NCI-H2081 treated with DMSO at 0.1 percent for 48 hours (cell line): ENCODE measurements around the gene PDE4B.

ENCODE experiments used
- DNase-seq: peaks from one replicate; lab custom pipeline; 2025; lab: John Stamatoyannopoulos, UW

Gene PDE4B

GRCh38 chr1:66336641-66336990, 543.9 kb downstream of the PDE4B start:
- no peak for DNase-seq

DNA sequence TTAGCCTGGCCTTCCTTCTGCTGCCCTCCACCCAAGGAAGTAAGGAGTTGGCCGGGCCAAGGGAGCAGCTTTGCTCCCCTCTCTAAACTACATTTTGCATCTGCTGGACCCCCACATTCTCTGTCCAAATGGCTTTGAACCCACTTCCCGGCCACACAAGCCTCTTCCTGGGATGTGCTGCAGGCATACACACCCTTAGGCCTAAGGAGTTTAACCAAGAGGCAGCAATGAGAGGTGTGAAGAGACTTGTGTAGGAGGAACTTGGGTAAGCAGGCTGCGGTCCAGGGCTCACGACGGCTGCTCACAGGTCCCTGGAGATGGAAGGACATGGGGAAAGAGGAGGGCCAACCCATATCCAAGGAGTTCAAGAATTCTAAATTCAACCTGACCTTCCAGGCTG, 544.6 kb downstream of the PDE4B start:
- no peak for DNase-seq

DNA sequence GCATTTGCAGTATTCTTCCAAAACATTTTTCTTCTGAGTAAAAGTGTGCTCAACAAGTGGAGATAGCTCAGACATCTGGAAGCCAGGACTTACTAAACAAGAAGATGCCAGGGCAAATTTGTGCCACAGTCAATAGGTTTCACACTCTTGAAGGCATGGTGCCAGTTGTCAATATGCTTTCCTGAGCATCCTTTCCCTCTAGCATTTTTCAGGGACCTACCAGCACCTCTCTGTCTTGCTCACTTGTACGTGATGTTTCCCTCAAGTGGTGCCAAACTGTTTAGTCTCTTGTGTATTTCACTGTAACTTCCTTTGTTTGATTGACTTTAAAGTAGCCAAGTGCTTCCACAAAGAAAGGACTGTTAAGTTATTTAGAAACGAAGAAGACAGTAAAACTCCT, 547.2 kb downstream of the PDE4B start:
- no peak for DNase-seq

DNA sequence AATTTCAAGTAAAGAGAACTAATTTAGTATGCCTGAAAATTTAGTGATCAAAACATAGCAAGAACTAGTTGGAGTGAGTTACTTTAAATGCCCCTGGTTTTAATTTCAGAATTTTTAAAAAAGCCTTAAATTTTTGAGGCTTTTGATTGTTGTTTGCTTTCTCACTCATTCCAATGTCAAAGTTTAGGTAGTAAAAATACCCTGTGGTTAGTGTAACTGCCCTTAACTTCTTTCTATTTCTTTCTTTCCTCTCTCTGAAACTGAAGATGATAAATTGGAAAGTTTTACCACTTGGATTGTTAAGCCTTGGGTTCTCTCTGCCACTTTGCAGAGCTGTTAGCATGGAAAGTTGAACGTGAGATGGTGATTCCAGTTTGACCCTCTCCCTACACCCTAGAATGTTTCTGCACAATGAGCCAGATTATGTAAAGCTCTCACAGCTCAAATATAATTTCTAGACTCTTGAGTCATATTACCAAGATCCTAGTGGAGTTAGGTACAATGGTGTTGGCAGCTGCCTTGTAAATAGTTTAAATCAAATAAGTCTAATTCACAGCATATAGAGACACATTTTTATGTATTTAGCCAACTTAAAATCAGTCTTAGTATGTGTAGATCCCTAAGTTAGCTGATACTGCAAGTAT, 548.9 kb downstream of the PDE4B start:
- DNase-seq: no peak

GRCh38 chr1:66342707-66343106, 550.0 kb downstream of the PDE4B start:
- no peak for DNase-seq

GRCh38 chr1:66343569-66344325, 551.1 kb downstream of the PDE4B start:
- no peak for DNase-seq

GRCh38 chr1:66346057-66346795, 553.5 kb downstream of the PDE4B start:
- DNase-seq: no peak

- no peak for DNase-seq
Observed at GRCh38 chr1:66346873-66347272, 554.2 kb downstream of the PDE4B start.

- DNase-seq: no peak
Observed at GRCh38 chr1:66348776-66349175, 556.1 kb downstream of the PDE4B start.

GRCh38 chr1:66349242-66349641, 556.5 kb downstream of the PDE4B start:
- no peak for DNase-seq

DNA sequence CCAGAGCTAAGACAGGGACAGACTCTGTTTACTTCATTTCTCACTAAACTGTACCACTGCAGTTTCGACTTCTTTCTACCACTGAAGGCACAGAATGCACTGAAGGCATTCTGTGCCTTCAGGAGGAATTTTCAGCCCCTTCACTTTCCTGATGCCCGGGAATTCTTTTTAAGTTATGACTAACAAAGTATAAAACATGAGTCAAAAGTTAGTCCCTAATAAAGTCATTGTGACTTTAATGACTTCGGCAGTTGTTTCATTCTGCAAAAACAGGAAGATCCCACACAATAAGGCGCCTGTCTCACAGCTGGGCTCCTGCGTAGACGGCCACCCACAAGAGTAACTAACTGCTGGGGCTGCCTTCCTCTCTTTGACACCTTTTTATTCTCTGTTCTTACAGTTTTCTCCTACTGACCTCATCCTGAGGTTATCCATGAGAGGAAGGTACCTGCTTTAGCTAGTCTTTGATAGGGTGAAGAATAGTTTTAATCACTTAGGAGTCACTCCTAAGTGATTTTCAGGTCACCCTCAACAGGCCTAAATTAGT, 557.4 kb downstream of the PDE4B start:
- no peak for DNase-seq

GRCh38 chr1:66351478-66351877, 558.8 kb downstream of the PDE4B start:
- no peak for DNase-seq

- DNase-seq: no peak
Observed at GRCh38 chr1:66351913-66352312, 559.2 kb downstream of the PDE4B start.

GRCh38 chr1:66352792-66353191, 560.1 kb downstream of the PDE4B start:
- no peak for DNase-seq

- no peak for DNase-seq
Observed at GRCh38 chr1:66353257-66353656, 560.6 kb downstream of the PDE4B start.

DNA sequence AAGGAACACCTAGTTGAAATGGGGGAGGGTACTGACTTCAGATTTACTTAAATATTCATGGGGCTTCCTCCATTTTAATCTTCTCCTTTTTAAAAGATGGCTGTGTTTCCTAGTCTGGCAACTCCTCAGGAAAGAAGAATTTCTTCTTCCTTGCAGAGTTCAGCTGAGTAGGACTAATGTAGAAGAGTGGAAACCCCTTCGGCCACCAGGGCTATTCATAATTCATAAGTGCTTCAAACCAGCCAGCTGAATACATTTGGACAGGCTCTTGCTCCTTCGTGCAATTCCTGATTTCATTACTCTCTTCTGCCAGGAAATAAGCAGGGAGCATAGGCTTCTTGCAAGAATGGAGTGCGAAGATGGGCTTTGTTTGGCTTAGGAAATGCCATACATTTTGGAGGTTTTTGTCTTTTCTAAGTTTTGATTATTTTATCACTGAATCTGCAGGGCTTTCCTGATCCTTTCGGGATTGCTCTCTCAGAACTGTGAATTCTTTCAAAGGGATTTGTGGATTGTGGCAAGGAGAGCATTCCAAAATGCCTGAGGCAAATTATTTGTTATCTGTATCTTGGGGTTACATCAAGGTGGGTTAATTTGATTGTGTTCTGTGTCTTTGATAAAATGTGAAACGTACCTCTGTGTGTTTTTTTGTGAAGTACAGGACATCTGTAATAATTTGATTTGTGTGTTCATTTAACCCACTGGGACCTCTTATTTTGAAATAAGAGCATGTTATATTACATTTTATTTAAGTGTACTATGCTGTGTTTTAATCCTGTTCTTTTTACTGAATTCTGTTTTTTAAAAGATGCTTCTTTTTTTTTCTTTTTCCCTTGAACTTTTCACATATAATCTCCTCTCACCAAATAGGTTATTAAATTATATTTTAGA, 561.9 kb downstream of the PDE4B start:
- no peak for DNase-seq

DNA sequence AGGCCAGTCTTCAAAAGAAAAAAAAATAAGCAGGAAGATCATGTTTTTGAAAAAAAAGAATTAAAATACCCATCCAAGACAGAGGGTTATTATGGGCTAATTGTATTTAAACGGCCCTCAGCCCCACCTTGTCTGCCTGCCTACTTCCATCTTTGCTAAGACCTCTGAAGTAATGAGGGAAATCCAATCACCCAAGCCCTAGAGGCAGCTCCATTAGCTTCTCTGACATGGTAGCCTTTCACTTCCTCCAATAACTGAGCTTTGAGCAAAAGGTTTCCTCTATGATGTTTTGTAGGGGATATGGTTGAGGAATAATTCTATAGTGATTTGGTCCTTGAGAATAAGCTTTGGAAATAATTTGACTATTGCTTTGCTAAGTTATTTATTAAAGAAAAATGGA, 563.1 kb downstream of the PDE4B start:
- DNase-seq: no peak

DNA sequence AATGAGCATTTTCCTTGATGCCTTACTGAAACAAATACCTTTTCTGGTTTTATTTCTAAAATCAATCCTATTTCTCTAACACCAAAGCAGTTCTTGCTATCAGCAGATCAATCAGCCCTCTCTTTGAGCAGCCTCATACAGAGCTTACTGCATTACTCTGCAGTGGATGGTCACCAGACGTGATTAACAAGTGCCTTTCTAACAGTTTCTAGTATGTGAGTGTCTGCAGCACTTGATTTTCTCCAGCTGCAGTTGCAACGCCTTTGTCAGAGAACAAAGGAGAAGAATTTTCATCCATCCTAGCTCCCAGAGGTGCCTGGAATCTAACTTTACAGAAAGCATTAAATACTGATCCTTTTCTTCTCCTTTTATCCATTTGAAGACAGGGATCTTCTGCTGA, 563.9 kb downstream of the PDE4B start:
- no peak for DNase-seq

DNA sequence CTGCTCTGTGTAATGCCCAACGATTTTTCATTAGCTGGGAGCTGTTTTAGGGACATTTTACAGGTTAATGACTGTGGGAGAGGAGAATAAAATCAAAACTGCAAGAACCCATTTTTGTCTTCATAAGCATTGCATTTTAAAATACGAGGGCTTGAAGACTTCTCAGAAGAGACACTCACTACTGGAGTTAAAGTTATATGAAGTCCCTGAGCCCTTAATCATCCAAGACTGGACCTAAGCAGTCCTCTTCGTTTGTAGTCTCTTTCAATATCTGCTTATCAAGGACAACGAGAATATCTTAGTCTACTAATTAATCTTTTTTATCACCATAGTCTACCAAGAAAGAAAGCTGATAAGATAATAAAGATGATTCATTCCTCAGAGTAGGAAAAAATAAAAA, 564.3 kb downstream of the PDE4B start:
- DNase-seq: no peak

DNA sequence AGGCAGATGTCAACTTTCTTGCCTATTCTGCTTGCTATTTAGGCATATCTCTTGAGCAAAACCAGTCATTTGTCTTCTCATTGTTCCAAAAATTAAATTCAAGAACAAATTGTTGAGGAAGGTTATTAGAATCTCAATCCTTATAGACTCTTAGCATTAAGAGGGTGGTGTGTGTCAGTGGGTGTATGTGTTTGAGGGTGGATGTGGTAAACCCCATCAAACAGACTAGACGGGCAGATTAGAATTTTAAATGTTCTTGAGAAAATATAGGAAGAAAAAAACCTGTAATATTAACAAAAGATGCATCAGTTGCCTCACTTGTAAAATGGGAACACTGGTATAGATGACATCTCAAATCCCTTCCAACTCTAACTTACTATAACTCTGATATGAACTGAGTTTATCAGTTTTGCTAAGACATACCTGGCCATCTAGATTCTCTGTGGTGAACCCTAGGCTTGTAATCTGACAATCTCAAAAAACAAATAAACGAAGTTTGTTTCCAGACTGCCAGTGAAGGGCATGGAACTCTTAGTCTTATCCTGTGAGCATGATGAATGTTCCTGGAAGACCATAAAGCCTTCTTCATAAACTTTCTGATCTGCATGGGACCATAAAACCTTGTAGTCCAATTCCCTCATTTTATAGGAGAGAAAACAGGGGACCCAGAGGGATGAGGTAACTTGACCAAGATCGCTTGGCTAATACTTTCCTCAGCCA, 564.9 kb downstream of the PDE4B start:
- no peak for DNase-seq

DNA sequence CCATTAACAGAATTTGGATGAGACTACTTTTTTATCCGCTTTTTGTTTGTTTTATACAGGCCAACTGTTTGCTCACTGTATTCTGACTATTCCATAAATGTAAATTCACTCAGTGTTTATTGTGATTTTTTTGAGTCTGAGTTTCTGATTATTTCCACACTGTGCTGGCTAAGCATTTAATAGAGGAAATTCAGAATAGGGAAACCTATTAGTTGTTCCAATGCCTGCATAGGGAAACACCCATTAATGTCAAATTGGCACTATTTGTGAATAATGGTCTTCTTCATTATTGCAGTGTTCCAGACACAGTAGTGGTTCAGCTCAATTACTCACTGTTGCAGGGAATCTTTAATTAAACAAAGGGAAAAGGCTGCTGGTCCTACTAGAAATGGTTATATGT, 566.6 kb downstream of the PDE4B start:
- no peak for DNase-seq
